GM18502 (cell line): ENCODE results near the gene ANKRD62.
"Not testable (repeated sequence)": the region's sequence is repeated elsewhere in the genome, so short reads cannot be mapped to it uniquely, and the experiment has no call there.

Experiments used
- ATAC-seq: cut with Tn5 transposase; IDR thresholded peaks from one replicate; pipeline ENCODE4 v1.9.1; 2021; ENCODE audit warnings: mild to moderate bottlenecking; ENCODE audit not compliant: unreplicated experiment, poor library complexity

ANKRD62 gene

DNA sequence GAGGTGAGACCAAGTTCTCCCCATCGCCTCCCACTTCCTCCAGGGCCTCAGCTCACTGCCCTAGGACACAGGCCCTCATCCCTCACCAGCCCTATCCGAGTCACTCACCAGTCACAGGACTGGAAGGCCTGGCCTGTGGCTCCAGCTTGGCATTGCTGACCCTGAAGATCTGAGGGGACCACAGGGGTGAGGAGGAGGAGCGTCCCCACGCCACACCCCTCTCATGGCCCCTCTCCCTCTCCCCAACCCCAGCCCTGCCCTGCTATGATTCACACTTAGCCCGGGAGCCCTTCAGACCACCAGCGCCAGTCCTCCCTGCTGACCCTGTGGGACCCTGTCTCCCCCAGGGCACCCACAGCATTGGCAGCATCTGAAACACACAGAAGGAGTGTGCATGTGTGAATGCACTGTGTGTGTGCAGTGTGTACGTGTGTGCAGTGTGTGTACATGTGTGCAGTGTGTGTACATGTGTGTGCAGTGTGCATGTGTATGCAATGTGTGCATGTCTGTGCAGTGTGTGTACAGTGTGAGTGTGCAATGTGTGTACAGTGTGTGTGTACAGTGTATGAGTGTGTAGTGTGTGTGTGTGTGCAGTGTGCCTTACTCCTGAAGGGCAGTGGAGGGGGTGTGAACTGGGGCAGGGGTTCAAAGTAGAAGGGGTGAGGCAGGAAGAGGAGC, 29.4 kb upstream of the ANKRD62 start:
- no peak for ATAC-seq

DNA sequence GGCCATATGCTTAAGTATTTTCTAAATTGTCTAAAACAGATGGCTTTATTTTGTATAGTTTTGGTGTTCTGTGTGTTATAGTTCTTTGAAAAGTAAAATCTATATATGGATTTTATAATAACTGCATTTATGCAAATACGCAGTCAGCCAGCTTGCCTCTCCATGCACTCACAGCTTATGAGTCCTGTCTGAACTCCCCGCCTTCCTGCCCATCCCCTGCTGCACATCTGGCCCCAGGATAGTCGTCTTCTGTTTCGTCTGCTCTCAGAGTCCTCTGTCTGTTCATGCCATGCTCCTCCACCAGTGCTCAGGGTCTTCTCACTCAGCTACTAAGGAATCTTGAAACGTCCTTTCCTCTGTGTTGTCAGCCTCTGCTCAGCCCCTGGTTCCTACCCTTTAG, 28.2 kb upstream of the ANKRD62 start:
- no peak for ATAC-seq

DNA sequence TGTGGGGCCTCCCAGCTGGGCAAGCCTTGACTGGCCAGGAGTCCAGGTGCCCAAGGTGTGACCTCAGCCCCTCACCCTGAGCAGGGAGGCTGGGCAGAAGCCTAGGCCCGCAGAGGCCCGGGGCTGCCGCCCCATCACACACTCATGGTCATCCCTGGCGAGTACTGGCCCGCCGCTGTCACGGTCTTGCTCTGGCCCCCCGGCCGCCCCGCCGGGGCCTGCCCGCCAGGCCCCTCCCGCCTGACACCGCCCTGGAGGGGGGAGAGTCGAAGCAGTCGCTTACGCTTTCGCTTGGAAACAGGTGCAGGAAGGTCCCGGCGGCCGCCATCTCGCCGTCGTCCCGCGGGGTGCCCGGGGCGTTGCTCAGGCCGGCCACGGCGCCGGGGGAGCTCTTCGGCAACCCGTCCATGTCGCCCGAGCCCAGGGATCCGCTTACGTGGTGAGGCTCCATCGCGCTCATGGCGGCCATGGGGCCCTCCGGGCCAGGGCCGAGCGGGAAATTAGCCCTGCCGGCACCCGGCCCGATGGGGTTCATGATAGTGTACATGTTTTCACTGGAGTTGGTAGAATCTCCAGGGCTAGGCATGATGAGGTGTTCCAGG, 26.6 kb upstream of the ANKRD62 start:
- ATAC-seq = no peak

DNA sequence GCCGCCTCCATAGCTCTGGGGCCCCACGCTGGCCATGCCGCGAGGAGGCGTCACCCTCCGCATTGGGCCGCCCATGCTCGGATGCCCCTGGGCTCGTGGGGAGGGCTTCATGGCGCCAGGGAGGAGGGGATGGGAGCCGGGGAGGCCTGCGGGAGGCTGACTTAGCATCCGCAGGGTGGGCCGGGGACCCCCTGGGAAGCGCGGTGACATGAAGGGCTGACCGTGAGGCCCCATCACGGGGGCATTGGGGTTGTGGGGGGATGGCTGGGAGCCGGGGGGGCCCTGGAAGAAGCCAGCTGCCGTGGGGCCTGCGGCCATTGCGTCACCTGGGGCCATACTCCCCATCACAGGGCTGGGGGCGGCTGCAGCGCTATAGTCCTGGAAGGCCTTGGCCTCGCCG, 26.0 kb upstream of the ANKRD62 start:
- ATAC-seq = no peak

DNA sequence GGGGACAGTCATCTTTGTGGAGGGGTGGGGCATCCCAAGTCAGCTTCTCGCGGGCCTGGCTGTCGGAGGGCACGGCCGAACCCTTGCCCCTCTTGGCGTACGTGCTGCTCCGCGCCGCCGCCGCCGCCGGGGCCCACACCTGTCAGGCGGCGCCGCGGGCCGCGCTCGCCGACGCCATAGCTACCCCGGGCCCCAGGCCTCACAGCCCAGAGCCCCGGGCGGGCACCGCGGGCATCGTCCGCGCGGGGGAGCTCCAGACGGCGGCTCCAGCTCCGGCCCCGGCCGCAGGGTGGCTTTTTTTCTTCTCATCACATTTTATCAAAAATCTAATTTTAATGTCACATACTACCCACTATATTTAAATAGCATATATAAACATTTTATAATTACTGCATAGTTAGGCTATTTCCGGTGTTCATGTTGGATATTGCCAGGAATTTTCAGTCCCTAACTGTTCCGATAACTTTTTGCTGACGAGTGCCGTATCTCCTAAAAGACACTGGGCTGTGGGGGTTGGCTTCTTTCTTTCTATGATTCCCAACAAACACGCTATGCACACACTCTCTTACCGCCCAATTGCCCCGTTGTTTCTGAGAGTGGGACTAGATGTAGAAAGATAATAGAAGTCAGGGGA, 25.2 kb upstream of the ANKRD62 start:
- not testable (repeated sequence) for ATAC-seq

DNA sequence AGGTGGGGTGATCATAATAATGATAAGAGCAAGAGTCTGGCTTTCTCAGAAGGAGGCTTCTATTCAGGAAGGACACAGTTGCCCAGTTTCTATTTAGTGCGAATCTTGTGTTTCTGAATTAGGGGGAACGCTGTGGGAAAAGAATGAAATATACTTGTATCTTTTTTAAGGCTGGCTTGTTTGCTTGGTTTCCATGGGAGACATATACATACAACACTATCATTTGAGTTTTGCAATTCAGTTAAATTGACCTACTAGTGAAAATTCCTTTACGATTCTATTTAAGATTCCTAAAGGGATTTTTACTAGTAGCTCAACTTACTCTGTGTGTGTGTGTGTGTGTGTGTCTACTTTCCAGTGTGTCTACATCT, 24.7 kb upstream of the ANKRD62 start:
- no peak for ATAC-seq

DNA sequence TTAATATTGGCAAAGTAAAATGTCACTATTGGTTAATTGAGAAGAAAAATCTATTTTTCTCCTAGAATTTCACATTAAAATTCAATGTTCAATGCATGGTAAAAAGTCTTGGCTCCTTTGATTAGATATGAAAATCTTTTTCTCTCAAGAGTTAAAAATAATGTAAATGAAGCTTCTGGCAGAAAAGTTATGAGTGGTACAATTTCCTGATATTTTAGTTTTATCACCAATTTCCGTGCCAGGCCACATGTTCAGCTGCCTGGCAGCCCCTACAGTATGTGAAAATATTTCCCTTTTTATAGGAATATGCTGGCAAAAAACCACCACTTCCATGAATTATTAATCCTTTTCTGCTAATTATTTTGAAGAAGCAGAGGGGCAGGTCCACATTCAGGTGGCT, 22.6 kb upstream of the ANKRD62 start:
- not testable (repeated sequence) for ATAC-seq

DNA sequence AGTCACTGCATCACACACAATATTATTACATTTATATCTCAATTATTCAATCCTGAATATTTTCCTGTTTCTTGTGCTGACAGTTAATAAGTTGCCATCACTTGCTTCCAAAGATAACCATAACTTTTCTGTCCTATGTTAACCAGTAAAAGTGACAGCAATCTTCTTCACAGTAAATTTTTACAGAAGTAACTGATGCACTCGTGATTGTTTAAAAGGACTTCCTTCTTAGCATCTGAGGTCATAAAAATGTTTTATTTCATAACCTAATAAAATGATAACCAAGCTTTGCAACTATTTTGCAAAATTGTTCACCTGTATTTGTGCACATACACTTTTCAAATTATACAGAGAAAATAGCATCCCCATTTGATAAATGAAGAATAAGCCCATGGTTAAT, 20.6 kb upstream of the ANKRD62 start:
- no peak for ATAC-seq

DNA sequence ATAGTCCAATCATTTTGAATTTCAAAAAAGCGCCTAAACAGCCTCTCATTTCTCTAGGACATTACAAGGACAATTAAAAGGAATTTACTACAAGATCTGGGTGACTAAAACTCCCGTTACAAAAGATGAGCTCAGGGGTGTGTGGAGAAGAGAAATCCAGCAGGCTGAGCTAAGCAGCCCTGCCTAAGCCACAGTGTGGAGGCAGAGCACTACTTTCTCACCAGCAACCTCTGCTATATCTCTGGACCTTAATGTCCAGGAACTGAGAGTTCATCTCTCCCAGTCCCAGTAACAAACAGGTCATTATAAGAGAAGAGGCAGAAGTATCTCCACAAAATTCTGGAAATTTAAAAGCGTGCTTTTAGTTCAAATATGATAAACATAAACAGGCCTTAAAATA, 18.9 kb upstream of the ANKRD62 start:
- ATAC-seq = no peak

DNA sequence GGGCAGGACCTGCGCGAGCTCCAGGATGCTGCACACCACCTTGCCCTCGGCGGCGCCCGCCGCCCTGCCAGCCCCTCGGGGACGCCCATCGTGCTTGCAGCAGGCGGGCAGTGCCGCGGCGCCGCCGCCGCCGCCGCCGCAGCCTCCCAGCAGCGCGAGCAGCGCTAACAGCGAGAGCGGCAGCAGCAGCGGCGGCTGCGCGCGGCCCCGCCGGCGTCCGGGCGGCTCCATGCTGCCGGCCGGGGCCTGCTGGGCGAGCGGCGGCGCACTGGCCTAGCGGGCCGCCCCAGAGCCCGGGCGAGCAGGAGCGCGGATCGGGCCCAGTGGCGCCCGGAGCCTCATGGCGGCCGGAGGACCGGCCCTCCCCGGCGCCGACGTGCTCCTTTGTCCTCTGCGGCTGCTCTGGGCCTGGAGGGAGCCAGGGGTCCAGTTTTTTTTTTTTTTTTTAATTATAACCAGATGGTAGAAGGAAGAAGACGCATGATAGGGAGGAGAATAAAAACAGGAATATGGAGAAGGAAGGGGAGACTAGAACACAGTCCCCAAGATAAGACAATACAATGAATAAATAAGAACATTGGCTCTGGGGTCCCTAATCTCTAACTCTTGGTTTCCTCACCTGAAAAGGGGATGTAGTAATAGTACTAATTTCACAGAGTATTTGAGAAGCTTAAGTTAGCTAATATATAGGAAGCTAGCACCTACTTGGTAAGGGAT, 17.1 kb upstream of the ANKRD62 start:
- no peak for ATAC-seq

DNA sequence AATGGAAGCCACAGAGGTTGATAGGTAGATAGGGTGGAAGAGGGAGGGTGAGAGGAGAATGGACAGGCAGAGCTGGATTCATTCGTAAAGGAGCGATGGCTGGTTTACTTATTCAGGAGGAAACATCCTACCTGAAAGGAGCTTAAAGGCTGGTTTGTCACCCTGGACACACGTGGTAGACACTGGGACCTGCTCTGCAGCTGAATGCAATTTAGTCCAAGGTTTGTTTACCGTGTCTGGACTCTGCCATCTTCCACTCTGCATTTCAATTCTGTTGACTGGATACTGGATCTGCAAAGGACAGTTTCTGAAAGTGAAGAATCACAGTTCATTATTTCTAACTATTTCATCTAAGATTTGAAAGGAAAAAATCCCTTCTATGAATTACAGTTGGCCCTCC, 15.6 kb upstream of the ANKRD62 start:
- not testable (repeated sequence) for ATAC-seq

DNA sequence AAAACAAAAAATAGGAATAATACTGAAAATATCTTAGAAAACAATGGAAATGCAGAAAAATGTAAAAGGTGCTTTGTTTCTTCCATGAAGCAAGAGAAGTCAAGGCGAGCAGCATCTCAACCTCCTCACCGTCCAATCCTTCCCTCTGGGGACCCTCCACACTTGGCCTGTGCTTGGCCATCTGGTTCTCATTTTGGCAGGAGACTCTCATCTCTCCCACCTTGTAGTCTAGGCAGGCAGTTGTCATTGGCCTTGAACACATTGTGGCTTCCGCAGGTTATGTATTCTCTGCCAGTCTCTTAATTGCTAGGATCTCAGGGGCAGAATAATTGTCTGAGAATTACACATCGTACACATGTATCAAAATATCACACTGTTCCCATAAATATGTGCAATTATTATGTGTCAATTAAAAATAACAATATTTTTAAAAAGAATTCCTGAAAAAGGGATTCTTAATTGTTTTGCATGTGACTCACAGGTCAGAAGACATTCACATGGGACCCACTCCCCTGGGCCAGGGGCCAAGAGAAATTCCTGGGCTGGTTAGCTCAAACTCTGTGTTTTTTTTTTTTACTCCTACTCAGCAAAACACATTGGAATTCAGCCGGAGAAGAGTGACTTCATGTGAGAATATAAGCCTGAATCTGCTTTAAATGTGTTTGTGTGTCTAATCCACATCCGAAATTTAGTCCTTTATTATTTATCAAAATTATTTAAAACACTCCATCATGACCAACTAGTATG, 14.0 kb upstream of the ANKRD62 start:
- ATAC-seq = no peak

DNA sequence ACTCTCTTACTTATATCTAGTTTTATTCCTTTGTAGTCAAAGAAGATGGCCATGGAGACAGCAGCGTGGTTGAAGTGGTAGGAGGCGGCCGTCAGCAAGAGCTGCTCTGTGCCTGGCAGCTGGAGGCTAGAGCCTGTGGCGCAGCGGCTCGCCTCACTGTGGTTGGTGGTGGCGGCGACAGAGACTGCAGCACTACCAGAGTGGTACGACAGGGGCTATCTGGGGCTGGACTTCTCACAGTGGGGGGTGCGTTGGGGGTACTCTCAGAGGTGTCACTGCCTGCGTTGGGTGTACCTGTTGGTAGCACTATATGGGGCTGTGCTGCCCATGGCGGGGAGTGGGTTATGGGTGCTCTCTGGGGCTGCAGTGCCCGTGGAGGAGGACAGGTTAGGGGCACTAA, 8.5 kb upstream of the ANKRD62 start:
- ATAC-seq = no peak

DNA sequence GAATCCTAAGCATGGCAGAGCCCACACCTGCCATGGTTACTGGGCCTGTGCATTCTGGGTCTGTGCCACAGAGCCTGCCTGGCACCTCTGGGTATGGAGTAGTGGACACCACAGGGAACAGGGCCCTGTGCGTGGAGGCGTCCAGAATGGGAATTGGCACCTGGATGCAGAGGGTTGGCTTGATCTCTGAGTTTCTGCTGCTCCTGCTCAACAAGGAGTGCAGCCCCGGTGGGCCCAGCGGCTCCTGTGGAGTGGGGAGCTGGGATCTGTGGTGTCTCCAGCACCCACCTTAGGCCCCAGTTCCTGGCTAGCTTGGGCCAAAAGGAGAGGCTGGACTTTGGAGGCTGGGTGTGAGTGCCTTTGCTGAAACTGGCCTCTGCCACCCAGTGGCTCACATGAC, 7.9 kb upstream of the ANKRD62 start:
- ATAC-seq = no peak

DNA sequence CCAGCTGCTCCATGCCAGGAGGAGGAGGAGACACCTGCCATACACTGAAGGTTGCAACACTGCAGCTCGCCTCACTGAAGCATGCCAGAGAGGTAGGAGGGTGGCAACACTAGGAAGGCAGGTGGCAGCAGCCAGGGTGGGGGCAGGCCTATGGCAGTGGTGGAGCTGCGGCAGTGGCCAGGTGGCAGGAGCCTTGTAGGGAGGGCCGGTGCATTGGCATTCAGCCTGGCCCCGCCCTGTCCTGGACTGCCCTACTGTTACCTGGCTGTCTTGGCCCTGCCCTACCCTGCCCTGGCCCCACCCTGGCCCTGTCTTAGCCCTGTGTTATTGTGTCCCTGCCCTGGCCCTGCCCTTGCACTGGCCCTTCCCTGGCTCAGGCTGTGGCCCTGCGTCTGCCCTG, 7.4 kb upstream of the ANKRD62 start:
- ATAC-seq = no peak

DNA sequence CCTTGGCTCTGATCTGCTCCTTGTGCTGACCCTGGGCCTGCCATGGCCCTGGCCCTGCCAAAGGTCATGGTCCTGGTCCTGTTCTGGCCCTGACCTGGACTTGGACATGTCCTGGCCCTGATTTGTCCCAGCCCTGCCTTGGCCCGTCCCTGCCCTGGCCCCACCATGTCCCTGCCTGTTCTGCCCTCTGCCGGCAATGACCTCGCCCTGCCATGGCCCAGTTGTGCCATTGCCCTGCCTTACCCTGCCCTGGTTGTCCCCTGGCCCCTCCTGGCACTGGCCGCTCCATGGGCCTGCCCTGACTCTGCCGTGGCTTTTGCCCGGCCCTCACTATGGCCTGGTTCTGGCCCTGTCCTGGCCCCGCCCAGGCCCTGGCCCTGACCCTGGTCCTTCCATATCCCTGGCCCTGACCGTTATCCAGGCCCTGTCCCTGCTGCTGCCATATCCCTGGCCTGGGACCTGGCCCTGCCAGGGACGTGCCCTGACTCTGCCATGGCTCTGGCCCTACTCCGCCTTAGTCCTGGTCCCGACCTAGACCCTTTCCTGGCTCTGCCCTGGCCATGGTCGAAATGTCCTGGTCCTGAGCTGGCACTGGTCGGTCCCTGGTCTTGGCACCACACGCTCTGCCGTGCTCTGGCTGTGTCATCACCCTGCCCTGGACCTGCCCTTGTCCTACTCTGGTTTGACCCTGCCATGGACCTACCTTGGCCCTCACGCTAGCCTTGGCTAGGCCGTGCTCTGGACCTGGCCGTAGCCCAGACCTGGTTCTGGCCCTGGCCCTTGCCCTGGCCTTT, 6.8 kb upstream of the ANKRD62 start:
- ATAC-seq = no peak

DNA sequence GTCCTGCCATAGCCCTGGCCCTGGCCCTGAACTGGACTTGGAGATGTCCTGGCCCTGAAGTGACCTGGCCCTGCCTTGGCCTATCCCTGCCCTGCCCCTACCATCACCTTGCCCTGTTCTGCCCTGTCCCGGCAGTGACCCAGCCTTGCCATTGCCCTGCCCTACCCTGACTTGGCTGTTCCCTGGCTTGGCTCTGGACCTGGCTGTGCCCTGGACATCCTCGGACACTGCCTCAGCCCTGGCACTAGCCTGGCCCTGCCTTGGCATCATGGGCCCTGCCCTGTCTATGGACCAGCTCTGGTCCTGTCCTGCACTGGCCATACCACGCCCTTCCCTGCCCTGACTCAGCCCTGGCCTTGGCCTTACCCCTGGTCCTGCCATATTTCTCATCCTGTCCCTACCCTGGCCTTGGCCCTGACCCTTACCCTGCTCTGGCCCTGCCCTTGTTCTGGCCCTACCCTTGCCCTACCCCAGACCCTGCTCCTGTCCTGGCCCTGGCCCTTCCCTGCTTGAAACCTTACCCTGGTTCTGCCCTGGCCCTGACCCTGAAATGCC, 6.1 kb upstream of the ANKRD62 start:
- ATAC-seq = no peak

DNA sequence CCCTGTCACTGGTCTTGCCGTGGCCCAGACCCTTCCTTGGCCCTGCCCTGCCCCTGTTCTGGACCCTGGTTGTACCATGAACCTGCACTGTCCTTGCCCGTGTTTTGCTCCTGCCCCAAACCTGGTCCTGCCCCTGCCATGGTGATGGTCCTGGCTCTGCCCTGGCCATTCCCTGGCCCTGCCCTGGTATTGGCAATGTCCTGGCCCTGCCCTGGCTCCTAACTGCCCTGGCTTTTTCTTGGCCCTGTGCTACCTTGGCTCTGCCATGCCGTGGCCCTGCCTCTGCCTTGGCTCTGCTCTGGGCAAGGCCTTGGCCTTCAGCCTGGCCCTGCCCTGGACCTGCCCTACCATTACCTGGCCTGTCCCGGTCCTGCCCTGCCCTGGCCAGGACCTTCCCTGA, 5.5 kb upstream of the ANKRD62 start:
- no peak for ATAC-seq

DNA sequence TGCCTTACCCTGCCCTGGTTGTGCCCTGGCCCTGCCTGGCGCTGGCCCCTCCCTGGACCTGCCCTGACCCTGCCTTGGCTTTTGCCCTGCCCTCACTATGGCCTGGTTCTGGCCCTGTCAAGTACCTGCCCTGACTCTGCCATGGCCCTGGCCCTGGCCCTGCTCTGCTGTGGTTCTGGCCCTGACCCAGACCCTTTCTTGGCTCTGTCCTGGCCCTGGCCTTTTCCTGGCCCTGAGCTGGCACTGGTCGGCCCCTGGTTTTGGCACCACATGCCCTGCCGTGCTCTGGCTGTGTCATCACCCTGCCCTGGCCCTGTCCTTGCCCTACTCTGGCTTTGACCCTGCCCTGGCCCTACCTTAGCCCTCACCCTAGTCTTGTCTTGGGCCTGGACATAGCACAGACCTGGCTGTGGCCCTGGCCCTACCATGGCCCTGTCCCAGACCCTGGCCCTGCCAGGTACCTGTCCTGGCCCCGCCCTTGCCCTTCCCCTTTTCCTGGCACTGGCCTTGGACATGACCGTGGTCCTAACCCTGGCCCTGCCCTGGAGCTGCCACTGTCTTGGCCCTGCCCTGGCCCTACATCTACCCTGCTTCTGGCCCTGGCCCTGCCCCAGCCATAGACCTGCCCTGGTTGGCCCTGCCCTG, 4.8 kb upstream of the ANKRD62 start:
- ATAC-seq = no peak
